AG04449 (cell line): ENCODE measurements around the gene PPA1.
"Not testable (repeated sequence)": the region's sequence is repeated elsewhere in the genome, so short reads cannot be mapped to it uniquely, and the experiment has no call there.

Experiments used
- CTCF ChIA-PET: fragments of 350-600 bp; formaldehyde crosslinking; extraction: SDS; loops from one replicate; lab custom pipeline; 2021; ENCODE audit warnings: antibody characterized with exemption; lab: Yijun Ruan, JAX
- POLR2A ChIA-PET: fragments of 400-600, 350-600 bp; formaldehyde crosslinking; extraction: SDS; loops from one replicate; lab custom pipeline; 2020; ENCODE audit warnings: antibody characterized with exemption, inconsistent platforms; lab: Yijun Ruan, JAX
- DNase-seq: peaks from one replicate; pipeline ENCODE4 v3.0.0-alpha.2; 2010; ENCODE audit warnings: low read depth, low spot score
- H3K4me3 ChIP-seq: 2 replicates; pipeline ENCODE4 v1.5.1; 2011; ENCODE audit warnings: low read depth, mild to moderate bottlenecking, control low read depth, low read length
- CTCF ChIP-seq: IDR thresholded peaks from one replicate; pipeline ENCODE4 v1.5.1; 2011; ENCODE audit warnings: mild to moderate bottlenecking, moderate library complexity, low read length, control low read depth, inconsistent platforms; ENCODE audit not compliant: insufficient read depth; ENCODE audit errors: missing control alignments

The PPA1 gene

DNA sequence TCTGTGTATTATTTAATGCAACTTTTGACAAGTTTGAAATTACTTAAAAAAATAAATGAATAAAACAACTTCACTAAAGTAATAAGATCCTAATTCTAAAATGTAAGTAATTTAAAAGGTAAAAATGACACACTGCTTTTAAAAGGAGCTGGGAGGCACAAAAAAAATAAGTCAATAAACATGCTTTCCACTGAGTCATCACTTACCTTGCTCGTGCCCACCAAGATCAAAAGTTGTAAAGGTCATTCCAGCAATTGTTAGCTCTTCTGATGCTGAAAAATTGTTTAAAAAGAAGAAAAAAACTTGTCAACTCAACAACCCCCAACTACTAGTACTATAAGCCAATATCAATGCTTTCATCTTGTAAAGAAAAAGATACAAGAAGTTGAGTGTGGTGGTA, 72.4 kb downstream of the PPA1 start:
- DNase-seq, result no peak
- no peak overlapping the region for H3K4me3 ChIP-seq
- CTCF ChIA-PET, result interaction anchor here (1.0 to 2.4 kb wide), 3 partner anchors 15 to 204 kb away, joined by 3 to 24 read pairs (median 14); partner anchors contain the start of gene TYSND1
- TF ChIP-seq CTCF, result no peak
- POLR2A ChIA-PET, result interaction anchor here (1.3 kb wide), 1 partner anchor 10 kb away, joined by 11 read pairs; the partner anchor contains the start of gene SAR1A

DNA sequence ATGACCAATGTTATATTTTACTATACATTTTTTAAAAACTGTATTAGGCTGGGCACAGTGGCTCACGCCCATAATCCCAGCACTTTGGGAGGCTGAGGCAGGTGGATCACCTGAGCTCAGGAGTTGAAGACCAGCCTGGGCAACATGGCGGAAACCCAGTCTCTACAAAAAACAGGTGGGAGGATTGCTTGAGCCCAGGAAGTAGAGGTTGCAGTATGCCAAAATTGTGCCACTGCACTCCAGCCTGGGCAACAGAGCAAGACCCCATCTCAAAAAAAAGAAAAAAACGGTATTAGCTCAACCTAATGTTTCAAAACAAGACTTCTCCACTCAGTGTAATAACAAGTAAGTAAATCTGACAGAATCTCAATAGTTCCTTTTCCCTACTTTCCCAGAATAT, 73.9 kb downstream of the PPA1 start:
- DNase-seq, H3K4me3 ChIP-seq: not testable (repeated sequence)
- ChIA-PET POLR2A (interaction anchor here (1.2 kb wide), 1 partner anchor 13 kb away, joined by 3 read pairs; the partner anchor contains the start of gene TYSND1), CTCF (interaction anchor here (1.0 to 4.7 kb wide), 3 partner anchors 8 to 14 kb away, joined by 3 to 58 read pairs (median 3); partner anchors contain the start of gene TYSND1)

GRCh38 chr10:70158113-70158512, 75.1 kb downstream of the PPA1 start:
- no peak for DNase-seq
- ChIA-PET POLR2A (no interaction called here), CTCF (interaction anchor here (1.5 to 4.7 kb wide), 3 partner anchors 12 to 206 kb away, joined by 4 to 58 read pairs (median 9); partner anchors contain the start of gene TYSND1)
- no peak for TF ChIP-seq CTCF
- H3K4me3 ChIP-seq, result no peak overlapping the region

DNA sequence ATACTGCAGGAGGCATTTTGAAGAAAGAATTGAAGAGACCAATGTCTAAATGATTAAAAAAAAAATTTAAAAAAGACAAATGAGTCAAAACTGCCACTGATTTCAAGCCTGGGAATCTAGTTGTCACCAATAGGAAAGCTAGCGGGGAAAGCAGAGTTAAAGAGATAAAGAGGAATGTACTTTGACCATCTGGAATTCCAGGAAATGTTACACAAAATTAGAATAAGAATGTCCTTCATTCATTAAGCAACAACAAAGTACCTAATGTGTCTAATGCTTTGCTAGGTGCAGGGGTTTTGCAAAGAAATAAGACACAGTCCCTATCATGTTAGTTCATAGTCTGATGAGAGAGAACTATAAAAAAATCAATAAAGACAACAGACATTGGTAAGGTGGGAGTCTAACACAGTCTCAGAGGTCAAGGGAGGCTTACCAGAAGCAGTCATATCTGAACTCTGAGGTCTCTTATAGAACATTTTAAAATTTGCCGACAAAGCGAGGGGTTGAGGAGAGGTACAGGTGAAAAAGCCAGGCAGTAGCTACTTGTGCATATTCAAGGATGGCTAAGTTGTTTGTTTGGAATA, 77.9 kb downstream of the PPA1 start:
- no peak for TF ChIP-seq CTCF
- H3K4me3 ChIP-seq, result no peak overlapping the region
- DNase-seq, result no peak
- CTCF ChIA-PET, result interaction anchor here (0.6 to 4.7 kb wide), 4 partner anchors 9 to 39 kb away, joined by 3 to 58 read pairs (median 10); partner anchors contain the start of gene TYSND1
- POLR2A ChIA-PET, result no interaction called here
